Activated gamma-delta T cell treated with anti-CD3 and anti-CD28 coated beads, Interleukin-2, amount 50 U/mL, for 16 hours (primary cell): ENCODE data around the gene SND1.
A peak's percentile ranks its signal among the peaks of the same experiment; 100 is the strongest.

ENCODE experiments used
- DNase-seq: peaks from one replicate; pipeline ENCODE4 v3.0.0-alpha.2; 2020; ENCODE audit warnings: low read depth

SND1 gene

DNA sequence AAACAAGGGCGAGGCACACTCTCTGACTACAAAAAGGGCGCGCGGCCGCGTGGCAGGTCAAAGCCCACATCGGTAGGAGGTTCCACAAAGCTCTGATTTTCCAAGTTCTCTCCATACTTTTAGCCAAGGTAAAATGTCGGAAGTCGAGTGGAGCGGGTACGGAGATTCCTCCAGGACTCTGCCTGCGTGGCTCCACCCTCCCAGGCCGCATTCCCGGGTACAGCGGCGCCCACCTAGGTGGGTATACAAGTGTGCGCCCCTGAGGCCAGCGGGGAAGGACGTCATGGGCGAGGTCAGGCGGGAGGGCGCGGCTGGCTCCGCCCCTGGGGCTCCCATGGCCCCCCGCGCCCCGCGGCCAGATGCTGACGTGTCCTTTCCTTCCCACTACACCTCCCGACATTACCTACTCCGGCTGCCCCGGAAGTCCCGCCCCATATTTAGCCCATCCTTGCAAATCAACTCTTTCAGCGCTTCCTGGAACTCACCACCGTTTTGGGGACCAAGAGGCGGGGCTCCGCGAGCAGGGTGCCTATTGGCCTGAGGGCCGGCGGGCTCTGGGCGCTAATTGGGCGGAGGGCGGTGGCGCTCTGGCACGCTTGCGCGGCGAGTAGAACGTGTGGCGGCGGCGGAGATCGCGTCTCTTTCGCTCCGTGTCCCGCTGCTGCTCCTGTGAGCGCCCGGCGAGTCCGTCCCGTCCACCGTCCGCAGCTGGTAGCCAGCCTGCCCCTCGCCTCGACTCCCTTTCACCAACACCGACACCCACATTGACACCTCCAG, at the start of gene SND1:
Gene SND1 (plus strand): TSS at position 639 of the 777 bp plus-strand sequence. CDS start 180 bp downstream, outside the sequence.
- DNase-seq, result peak; percentile 99

DNA sequence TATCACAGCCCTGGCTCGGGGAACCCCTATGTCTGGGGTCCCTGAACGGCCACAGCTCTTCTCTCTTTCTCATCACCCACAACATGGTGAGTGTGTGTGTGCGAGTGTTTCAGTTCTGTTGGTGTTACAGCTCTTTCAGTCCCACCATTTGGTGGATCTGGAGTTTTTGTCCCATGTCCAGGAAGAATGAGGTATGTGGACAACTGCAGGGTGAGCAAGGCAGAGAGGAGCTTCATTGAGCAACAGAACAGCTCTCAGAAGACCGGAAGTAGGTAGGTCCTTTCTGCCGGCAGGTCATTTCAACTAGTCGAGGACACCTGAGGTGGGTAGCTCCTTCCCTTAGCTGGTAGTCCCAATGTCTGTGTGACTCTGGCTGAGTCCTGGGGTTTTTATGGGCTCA, 43.5 kb upstream of the SND1 start:
- no peak for DNase-seq

DNA sequence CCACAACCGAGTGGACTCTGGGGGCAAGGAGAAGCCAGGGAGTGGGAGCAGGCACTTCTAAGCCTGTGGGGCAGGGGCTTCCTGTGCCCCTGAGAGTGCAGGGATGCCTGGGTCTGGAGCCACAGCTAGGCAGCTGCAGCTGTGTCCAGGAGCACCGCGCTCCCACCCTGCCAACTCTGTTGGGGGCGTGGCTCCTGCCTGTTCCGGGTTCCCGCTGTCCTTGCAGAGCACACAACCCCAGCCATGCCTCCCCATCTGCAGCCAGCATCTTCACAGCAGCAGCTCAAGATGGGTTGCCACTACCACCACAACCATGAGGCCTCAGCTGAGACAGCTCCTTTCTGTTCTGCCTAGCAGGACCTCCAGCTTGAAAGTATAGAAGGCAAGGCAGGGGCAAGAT, 42.7 kb upstream of the SND1 start:
- no peak for DNase-seq

DNA sequence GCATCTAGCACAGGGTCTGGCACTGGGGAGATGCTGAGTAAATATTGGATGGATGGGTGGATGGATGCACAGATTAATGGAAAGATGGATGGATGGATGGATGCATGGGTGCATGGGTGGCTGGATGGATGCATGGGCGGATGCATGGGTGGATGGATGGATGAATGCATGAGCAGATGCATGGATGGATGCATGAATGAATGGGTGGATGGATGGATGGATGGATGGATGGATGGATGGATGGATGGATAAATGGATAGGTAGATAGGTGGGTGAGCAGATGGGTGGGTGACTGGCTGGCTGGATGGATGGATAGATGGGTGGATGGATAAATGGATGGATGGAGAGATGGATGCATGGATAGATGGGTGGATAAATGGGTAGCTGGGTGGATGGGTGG, 39.7 kb upstream of the SND1 start:
- no peak for DNase-seq

DNA sequence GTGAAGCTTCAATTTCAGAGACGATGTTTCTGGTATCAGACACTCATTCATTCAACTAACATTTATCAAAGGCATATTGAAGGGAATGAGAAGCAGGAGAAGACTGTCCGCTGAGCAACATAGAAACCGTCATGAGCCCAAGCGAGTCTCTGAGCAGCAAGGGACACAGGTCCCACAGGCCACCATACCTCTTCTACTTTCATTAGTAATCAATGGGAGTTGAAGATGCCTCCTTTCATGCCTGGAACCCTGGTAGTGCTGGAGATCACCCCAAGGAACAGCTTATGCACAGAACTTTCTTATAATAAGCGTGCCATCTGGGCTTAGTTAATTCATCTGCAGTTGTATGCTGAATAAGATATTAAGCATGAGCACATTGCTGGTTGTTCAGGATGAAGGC, 35.3 kb upstream of the SND1 start:
- no peak for DNase-seq

DNA sequence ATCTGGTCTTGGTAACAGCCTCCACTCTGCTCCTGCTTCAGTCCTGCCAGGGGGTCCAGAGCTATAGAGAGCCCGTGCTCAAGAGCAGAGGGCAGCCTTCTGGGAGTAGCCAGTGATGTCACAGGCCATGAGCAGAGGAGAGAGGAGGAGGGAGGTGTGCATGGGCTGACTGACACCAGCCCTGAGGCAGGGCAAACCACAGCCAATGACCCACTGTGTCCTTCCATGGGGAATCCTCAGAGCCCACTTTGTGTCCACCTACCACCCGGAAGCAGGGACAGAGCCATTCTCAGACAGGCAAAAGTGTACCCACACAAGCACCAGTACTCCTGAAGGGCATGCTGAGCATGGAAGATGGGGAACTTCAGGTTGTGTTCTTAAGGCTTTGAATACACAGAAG, 34.0 kb upstream of the SND1 start, which contains the start of gene PAX4:
Gene PAX4 (minus strand): TSS at position 101 of the 400 bp plus-strand sequence. CDS start 2,214 bp downstream, outside the sequence.
- DNase-seq, result no peak

DNA sequence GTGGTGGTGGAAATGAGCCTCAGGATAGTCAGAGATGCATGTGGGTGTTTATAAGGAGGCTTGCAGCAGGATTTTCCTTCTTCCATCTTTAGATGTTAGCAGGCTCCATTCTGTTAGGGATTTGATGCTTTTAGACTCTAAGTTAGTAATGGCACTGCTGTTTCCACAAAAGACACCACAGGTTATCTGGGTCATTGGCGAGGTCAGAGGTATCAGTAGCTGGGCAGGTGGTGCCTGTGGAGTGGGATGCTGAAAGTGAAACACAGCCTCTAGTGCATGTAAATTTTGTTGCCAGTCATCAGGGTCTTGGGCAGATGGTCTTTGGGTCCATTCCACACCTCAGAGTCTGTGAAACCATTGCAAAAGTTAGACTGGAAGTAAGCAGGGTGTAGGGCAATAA, 33.2 kb upstream of the SND1 start:
- no peak for DNase-seq

DNA sequence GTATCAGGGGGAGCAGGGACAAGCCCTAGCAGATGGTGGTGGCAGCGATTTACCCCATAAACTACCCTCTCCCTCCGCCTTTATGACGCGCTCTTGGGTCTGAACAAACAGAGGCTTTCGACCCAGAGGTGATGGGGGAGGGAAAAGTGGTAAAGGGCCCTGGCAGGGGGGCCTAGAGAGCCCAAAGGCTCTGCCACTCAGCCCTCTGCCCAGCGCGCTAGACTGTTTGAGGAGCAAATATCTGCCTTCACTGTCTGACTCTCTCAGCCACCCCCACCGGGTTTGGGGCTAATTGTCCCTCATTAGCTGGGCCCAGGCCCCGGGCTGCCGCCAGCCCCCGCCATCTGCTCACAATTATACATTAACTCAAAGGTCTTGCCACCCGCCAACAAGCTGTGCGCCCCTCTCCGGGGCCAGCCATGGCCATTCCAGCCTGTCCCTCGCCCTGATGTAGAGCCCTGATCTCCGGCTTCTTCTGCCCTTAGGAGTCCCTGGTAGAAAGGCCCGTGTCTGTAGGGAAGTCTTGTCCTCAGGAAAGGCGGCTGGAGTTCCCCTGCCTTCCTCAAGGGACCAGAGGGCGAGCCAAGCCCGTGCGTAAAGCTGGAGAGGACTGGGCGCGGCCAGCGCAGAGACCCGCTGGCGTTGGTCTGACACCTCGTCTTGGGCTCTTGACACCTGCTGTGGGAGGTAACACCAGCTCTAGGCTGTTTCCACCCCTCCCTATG, 32.2 kb upstream of the SND1 start:
- no peak for DNase-seq

DNA sequence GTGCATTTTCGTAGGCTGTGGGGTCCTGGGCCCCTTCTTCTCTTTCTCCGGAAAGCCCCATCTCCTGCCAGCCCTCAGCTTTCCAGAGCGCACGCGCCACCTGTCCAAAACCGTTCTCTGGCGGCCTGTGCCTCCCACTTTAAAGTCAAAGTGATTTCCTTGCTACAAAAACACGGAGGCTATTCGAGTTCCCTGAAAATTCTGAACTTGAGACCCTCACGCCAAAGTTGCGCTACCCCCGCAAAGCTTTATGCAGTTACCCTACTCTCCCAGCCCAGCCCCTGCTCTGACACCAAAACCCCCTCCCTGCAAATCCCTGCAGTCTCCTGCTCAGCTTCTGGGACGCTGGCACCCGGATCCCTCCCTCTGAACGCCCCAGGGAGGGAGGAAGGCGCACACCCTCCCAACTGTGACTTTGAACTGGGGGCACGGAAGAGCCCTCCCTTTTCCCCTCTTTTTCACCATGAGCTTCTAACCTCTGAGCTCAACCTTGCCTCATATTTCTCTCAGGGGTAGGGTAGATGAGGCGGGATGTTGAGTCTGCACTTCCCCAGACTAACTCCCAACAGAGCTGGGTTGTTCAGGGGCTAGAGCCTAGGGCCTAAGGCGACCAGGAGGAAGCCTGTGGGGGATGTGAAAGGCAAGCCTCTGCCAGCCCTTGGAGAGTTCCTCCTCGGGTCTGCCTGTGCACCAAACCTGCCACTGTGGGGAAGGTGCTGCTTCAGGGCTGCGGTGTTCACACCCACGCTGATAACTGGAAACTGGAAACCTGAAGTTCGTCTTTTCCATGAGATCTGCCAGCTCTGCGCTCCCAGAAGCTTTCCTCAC, 31.4 kb upstream of the SND1 start:
- DNase-seq, result no peak

DNA sequence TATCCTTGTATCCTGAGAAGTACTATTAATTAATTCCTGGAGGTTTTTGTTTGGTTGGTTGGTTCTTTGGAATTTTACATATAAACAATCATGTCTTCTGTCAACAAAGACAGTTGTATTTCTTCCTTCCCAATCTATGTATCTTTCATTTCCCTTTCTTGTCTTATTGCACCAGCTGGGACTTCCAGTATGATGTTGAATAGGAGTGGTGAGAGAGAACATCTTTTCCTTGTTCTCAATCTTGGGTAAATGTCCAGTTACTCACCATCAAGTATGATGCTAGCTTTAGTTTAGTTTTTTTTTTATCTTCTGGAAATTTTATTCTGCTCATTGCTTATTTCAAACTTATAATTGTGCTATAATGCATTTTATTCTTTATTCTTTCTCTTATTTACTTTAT, 26.7 kb upstream of the SND1 start:
- no peak for DNase-seq

DNA sequence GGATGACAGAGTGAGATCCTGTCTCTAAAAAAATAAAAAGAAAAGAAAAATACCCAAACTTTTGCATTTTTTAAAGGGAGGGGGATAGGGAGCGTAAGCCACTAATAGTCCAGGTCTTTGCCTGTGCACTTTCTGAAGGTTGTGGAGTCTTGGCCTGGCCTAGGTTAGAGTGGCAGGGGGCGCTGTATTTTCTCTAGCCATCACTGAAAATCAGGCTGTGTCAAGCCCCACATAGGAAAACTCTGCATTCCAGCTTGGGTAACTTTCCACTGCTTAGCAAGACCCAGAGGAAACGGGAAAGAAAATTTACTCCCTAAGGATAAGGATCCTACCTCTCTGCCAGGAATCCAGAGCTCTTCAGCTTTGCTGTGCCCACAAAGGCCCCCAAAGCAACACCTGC, 23.5 kb upstream of the SND1 start:
- no peak for DNase-seq

DNA sequence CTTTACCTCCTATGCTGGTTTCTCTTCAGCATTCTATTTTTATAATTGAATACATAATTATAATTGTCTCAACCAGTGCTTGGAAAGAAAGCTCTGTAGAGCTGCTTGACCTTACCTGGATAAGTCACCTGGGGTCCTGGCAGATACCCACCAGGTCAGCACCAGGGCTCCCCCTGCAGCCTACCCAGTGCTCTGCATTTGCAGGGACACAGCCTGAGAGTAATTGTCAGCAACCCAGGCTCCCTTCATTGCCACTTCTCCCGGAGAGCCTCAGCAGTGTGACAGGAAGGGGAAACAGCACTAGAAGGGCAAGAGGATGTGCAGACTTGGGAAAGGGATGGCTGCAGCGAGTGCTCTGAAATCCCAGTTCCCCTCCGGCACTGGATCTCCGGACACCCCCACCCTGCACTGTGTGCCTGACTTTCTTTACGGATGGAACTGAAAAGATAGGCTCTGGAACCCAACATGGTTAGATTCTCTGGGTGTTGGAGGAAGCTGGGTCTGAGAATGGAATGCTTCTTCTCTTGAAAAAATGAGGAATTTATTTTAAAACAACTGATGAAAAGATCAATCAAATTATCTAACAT, 22.6 kb upstream of the SND1 start:
- no peak for DNase-seq

DNA sequence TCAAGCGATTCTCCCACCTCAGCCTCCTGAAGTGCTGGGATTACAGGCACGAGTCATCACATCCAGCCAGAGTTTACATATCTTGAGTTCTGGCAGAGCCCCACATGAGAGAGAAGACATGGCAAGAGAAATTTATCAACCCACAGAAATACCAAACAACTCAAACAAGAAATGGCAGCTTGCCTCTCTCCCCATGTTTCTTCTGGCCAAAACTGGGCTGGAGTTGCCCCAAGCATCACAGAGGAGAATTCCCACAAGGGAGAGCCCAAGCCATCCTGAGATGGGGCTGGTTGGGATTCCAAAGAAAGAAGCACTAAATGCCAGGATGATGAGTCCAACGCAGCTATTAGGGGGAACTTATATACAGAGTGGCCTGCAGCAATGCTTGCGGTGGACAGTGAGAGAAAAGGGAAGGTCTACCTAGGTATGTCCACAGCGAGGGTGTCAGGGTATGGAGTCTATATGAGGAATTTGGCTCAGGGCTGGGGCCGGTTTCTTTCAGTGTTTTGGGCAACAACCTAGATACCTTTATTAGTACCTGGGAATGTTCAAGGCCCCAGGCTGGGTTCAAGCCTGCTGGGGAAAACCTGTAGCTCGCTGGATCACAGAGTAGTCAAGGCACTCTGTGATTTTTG, 19.6 kb upstream of the SND1 start:
- DNase-seq, result no peak

DNA sequence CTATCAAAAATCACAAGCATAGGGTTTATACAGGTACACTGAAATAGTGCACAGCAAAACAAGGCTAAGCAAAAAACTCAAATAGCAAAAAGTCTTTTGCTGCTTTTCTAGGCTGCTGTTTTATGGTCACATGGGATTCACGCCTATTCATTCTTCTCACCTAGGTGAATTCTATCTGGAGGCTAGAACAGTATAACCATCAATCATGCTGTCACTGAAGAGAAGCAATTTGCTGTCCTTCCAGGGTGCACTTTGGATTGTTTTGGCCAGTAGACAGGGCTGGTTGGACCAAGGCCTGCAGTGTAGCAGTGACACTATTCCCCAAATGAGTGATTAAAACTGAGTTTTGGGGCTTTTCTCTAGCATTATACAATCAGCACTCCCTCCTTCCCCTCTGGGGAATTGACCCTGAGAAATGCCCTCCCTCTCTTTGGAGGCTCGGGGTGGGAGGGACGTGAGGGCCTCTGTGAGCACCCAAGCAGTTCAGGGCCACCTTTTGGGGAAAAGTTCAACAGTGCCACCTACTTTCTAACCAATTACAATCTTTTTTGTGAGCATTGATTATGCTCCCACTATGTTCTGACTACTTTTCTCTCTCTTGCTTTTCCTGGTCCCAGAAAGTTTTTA, 16.2 kb upstream of the SND1 start:
- DNase-seq, result no peak

DNA sequence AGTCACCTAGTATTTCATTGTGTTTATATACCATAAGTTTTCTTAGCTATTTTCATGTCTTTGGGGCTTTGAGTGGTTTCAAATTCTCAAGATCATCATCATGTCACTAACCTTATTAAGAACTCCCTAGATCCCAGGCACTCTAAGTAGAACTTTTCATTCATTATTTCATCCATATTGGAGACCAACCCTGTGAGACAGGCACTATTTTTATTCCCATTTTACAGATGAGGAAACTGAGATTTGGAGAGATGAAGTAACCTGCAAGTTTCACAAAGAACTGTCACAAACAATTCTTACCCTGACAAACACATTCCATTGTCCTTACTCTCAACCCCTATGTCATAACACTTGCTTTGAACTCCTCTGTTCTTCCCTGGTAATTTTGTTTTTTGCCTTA, 13.8 kb upstream of the SND1 start:
- no peak for DNase-seq

DNA sequence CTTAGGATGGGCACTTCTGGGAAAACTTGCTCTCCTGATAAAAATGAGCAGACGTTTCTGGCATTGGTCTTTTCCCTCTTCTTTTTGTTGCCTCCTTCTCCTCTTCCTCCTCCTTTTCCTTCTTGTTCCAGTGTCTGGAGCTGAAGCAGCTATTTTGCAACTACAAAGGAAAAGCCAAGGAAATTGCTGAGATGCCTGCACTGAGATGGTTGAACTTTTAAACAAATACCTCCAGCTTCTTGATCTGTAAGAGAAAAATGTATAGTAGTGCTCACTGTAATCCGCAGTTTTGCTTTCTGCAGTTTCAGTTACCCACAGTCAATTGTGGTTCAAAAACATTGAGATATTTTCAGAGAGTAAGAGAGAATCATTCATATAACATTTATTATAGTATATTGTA, 7.5 kb upstream of the SND1 start:
- no peak for DNase-seq

DNA sequence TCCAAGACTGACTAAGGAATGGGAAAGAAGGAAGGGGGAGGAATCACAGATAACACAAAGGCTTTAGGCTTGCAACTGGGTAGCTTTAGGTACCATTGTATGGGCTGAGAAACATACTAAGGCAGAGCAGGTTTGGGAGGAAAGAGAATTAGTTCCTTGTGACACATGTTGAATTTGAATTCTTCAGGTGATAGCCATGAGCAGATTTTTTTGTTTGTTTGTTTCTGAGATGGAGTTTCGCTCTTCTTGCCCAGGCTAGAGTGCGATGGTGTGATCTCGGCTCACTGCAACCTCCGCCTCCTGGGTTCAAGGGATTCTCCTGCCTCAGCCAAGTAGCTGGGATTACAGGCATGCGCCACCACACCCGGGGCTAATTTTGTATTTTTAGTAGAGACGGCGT, 4.4 kb upstream of the SND1 start:
- DNase-seq, result no peak

DNA sequence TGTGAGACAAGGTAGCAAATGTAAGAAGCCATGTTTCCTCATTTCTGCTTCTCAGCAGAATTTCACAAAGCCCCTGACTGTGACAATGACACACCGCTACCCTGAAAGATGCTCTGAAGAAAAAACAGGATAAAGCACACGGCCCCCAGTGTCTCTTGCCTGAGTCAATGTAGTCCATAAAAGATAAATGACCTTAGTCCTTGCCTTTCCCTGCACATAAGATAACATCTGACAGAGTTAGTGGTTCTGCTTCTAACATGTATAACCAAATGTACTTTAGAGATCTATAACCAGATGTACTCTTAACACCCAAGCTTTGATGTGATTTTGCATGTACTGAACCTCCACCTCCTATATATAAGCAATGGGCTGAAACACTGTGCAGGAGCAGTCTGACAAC, 3.0 kb upstream of the SND1 start:
- DNase-seq, result no peak

DNA sequence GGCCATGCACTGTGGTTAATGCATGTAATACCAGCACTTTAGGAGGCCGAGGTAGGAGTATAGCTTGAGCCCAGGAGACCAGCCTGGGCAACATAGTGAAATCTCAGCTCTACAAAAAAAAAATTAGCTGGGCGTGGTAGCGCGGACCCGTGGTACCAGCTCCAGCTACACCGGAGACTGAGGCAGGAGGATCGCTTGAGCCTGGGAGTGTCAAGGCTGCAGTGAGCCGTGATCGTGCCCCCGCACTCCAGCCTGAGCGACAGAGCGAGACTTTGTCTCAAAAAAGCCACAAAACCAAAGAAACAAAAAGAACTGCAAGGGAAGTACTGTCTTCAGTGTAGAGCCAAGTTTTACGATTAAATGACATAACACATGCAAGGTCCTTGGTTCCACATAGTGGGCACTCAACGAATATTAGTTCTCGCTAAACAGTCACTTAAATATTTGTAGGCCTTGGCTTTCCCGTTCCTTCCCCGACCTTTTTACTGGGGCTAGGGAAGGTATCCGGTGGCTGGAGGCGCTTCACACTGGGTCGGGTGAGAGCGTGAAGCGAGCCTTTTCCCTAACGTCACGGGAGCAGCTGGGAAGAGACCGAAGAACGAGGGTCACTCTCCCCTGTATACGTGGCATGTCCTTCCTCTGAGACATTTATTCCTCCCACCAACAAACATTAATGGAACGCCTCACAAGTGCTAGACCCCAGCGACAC, 993 bp upstream of the SND1 start:
- DNase-seq, result no peak

DNA sequence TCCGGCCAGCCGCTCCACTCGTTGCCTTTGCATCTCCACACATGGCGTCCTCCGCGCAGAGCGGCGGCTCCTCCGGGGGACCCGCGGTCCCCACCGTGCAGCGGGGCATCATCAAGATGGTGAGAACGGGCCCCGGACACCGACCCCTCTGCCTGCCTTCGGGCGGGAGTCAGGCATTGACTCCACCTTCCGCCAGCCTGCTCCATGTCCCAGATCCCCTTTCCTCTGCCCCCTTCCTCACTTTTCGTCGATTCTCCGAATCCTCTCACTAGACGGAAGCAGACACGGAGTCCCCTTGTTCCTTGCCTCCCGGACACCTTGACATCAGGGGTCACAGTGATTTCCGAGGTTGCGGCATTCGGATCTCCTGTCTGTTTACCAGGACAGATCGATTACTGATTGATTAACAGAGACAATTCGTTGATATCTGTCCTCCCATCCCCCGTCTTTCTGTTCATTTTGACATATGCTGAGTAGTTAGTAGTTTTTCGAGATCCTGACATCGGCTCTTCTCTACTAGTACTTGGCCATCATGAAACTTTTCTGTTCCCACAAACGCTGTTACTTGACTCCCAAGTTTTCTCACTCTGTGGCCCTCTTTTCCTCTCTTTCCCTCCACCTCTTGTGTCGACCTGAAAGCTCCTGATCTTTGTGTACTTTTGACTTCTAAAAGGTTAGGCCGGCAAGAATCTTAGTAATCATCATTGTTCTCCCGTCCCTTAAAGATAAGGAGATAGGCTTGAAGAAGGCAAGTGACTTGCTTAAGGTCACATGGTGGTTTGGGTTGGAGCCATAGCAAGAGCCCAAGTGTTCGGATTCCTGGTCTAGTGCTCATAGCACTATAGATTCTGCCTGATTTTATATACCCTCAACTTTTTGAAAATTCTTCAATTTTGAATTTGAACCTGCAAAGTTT, 597 bp downstream of the SND1 start:
- no peak for DNase-seq
